Stimulated activated CD4-positive, alpha-beta T cell treated with anti-CD3 and anti-CD28 coated beads, Interleukin-2, amount 100 ng/mL, for 48 hours (primary cell): ENCODE results near the gene ZIC1.

ENCODE experiments used
- DNase-seq, 2 donors: peaks; one replicate each; pipeline ENCODE4 v3.0.0-alpha.2; 2020

ZIC1 gene

GRCh38 chr3:147380977-147381376 lies 28.2 kb upstream of the ZIC1 start:
- no peak for DNase-seq

- no peak for DNase-seq
Measured at GRCh38 chr3:147381596-147381995, 27.6 kb upstream of the ZIC1 start.

DNA sequence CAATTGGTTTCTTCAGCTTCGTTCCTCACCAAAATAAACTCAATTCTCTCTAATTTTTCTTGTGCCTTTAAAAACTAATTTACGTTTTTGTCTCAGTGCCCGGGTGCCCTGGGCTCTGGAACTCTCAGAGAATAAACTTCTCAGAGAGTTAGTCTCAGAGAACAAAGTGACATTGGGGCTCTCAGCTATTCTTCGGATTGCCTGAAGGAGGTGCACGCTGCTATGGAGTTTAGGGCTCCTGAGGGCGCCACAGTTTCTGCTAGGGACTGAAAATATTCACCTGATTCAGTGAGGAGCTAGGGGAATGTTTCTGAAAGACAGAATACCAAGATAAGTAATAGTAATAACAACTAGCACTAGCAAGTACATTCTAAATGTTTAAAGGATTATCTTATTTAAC lies 25.5 kb upstream of the ZIC1 start:
- DNase-seq: no peak

DNA sequence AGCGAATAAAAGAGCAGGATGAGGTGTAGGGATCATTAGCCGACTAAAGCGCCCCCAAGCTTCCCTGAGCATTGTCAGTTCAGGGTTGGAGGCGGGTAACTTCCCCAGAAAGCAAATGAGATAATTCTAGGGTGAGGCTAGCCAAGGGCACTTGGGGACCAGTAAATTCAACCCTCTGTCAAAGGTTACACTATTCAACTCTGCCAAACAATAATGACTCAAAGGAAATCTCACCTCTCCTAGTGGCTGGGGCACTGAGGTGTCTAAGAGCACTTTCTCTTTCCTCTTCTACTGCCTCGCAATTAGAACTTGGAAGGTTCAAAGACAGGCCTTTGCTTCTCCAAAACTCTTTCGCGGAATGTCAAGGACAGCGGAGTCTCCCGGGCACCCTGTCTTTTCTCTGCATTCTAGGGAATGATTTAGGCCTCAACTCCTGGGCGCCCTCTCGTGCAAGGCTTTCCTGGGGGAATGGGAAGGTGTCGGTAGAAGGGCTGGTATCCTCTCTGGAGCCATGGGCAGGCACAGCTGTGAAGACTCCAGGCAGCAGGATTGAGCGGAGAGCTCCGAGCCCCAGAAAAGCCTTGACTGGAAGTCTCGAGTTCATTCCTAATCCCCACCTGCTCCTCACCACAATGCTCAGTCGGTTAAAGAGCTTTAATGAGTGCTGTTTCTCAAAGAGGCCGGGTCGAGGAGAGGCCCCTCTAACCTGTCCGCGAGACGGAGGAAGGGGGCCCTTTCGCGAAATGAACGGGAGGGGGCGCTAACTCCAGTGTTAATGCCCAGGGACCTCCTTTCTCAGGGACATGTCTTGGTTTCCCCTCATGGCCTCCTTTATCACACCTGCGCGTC lies 24.7 kb upstream of the ZIC1 start:
- no peak for DNase-seq

GRCh38 chr3:147385059-147386012 lies 23.8 kb upstream of the ZIC1 start:
- DNase-seq: no peak

- no peak for DNase-seq
Measured at GRCh38 chr3:147387291-147387884, 21.8 kb upstream of the ZIC1 start.

GRCh38 chr3:147387885-147388699 lies 21.1 kb upstream of the ZIC1 start:
- no peak for DNase-seq

DNA sequence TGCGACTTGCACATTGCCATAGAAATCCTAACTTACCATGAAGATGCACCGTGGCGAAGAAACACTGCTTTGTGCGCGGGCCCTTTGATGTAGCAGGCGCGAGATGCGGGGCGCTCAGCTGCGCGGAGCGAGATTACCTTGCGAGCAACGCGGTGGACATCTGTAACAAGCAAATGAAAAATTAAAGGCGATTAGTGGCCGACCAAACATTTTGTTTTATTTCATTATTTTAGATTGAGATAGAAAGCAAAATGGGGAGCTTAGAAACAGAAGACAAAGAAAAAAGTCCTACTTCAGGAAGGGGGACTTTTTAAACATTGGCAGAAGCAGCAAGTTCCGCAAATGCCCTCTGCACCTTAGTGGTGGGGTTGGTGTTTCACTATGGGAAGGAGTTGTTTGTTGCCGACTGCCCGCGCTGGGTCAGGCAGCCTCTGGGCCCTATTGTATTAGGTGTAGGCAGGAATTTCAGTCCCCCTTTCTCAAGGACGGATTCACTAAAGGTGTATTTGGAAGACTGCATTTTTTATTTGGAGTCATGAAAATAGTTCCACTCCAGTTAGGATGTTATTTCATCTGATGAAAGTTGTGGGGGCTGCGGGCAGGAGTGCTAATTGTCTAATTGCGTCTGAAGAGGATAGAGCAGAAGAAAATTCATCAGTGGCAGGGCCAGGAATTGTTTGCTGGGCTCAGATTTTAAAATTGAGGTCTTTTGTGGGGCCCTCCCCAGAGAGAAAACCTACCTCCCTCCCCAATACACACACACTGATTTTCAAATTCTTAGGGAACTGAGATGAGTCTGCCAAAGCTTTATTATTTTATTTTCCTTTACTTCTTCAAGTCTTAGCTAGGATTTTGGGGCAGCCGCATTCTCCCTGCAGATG lies 20.2 kb upstream of the ZIC1 start:
- no peak for DNase-seq

- DNase-seq: no peak
Measured at GRCh38 chr3:147389717-147390116, 19.4 kb upstream of the ZIC1 start.

GRCh38 chr3:147390589-147391569 lies 18.3 kb upstream of the ZIC1 start:
- DNase-seq: no peak

DNA sequence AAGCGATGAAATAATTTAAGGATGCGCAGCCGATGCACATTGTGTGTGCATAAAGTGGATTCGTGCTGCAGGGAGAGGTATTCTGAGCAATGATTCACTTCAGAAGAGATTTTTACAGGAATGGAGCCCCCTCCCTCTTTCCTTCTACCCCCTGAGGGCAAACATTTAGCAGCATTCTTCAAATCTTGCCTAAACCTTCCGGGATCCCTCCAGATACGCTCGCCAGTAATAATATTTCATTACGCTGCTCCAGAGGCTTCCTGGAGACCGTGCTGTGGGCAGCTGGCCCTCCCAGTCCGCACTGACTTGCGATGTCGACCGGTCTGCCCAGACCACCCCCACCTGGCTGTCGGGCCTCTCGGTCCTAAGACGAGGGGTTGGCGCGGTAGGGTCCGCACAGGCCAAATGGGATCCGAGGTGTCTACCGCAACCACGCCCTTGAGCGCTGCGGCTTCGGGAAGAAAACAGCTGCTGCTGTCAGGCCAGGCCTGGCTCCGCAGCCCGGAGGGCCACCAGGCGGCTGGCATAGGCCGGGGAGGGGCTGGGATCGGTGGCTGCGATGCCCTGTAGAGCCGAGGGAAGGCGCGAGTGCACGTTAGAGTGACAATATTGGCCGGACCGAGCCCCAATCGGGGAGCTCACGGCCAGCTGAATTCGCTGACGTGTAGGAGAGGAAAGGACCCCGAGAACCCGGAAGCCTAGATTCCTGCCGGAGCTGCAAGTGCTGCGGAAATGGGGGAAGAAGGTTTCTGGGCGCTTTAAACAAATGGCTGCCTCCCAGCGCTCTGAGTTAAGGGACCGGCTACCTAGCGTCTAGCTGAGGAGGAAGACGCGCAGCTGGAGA lies 17.2 kb upstream of the ZIC1 start:
- DNase-seq: no peak

DNA sequence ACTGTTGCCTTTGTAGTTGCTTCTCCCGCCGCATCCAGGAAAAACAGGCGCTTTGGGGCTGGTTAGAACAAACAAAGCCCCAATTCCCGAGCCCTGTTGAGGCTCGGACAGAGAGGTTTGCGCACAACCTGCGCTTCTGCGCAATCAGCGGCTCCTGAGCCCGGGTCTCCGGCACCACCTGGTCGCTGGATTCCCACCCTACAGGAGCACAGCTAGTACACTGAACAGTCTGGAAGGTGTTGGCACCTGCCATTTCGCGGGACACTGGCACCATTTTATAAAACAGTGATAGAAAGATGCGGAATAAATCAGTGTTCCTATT lies 16.6 kb upstream of the ZIC1 start:
- no peak for DNase-seq

GRCh38 chr3:147393261-147393942 lies 15.8 kb upstream of the ZIC1 start:
- DNase-seq: no peak

DNA sequence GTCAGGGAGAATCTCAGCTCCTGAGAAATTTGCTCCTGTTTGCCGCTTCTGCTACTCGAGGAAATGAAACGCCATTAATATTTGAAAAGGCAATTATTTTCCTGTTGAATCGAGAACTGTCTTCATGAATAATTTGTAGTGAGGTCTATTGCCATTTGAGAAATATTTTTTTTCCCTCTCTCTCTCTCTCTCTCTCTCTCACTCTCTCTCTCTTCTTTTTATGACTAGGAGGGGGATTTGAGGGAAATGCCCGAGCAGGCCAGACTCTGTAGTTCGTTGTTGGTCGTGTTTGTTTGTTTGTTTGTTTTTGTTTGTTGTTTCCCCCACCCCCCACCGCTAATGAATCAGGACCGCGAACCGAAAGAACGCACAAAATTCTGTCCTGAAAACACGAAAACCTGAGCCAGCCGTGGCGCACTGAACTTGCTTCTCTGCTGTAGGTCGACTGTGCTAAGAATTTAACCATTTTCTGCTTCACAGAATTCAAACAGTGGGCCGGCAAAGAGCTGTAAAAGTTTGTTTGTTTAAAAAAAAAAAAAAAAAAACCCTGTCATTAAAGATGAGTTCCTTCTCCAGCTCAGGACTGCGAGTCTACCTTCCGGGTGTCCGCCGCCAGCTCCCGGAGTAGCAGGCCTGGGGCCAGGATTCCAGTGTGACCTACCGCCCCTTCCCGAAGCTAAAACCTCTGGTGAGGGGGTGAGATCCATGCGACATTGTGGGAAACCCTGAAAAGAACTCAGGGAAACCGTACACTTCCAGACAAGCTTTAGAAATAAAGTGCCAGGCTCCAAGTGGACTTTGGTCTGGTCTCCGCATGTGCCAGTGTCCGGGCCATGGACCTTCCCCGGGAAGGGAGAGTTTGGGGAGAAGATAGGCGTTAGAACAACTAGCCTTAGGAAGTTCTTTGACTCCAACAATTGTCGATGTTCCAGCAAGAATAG lies 15.0 kb upstream of the ZIC1 start:
- DNase-seq: no peak

DNA sequence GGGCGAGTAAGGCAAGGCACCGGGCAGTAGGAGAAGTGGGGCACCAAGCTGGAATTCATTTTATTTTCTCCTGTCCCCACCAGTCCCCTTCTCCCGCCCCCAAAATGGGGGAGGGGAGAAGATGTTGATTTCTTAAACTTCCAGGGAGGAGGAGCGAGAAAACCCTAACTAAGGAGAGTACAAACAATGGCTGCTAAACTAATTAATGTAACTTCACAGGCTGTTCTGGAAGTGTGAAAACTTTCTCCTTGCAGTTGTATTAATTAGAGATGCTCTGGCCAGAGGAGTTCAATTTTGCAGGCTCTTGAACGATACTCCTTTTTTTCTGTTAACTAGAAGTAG lies 14.3 kb upstream of the ZIC1 start:
- no peak for DNase-seq

DNA sequence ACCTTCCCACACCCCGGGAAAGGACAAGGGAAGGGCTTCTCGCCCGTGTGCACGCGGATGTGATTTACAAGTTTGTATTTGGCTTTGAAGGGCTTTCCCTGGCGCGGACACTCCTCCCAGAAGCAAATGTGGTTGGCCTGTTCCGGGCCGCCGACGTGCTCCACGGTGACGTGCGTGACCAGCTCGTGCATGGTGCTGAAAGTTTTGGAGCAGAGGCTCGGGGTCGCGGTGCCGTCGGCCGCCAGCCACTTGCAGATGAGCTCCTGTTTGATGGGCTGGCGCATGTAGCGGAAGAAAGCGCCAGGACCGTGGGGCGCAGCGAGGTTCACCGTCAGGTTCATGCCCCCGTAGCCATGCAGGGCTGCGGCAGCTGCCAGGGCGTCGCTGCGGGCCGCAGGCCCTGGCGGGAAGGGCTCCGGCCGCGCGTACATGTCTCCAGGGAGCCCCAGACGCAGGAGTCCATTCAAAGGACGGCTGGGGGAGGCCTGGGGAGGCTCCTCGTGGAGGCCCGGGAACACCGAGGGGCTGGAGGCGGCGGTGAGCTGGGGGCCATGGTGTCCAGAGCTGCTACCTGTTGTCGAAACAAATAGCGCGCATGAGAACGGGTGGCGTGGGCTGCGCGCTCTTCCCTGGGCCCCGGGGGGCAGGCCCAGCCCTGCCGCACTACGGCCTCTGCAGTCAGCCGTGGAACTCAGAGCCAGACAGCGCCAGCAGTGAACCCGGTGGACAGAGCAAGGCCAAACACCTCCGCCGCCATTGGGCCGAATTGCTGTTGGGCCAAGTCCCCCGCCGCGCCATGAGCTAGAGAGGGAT lies 13.1 kb upstream of the ZIC1 start:
- no peak for DNase-seq

DNA sequence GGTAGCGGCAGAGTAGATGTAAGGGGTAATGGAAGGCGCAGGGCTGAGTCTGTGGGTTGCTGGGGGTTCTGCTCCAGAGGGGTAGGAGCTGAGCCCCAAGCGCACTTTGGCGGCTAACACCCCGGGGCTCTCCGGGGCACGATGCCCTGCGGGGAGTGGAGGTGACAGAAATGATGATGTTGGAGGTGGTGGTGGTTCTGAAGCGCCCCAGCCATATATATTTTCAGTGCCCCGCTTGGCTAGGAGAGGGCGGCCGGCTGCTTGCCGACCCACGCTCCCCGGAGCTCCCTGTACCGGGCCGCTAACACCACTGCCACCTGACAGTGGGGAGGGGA lies 12.5 kb upstream of the ZIC1 start:
- no peak for DNase-seq
